IMR-90 (cell line): ENCODE measurements around the gene SRSF4. TPM values are rescaled to one million over a fixed set of nuclear protein-coding genes. Genes with fewer than 3 reads are reported as not detected.
"Not testable (repeated sequence)": the region's sequence is repeated elsewhere in the genome, so short reads cannot be mapped to it uniquely, and the experiment has no call there.

ENCODE experiments used
- ATAC-seq: fragments of 200-7000 bp; cut with Tn5 transposase; 2 replicates; pipeline ENCODE4 v1.9.1; 2020; ENCODE audit warnings: low read depth, mild to moderate bottlenecking, moderate library complexity
- BruUV-seq: library from RNA; stranded (reverse); fragments of 400-500 nt; replicated peaks from 2 replicates; lab custom pipeline; 2021; lab: Mats Ljungman, UMichigan
- CTCF ChIA-PET: fragments of 300-600 bp; formaldehyde crosslinking; extraction: SDS; loops from one replicate; lab custom pipeline; 2021; ENCODE audit warnings: antibody characterized with exemption; lab: Yijun Ruan, JAX
- POLR2A ChIA-PET: fragments of 300-600 bp; sonication (Branson Sonifier 250); formaldehyde crosslinking; loops from one replicate; lab custom pipeline; 2022; ENCODE audit warnings: antibody characterized with exemption; ENCODE audit not compliant: unreplicated experiment; lab: Charles Lee
- DNase-seq: peaks from one replicate; pipeline ENCODE4 v3.0.0; 2013
- H2AFZ ChIP-seq: replicated peaks from 2 replicates; pipeline ENCODE3; 2013; ENCODE audit warnings: low read length, mild to moderate bottlenecking; ENCODE audit not compliant: poor library complexity
- H2AK5ac ChIP-seq: 2 replicates; pipeline ENCODE4 v1.6.1; 2013; ENCODE audit warnings: low read depth, low read length, inconsistent platforms
- H2AK9ac ChIP-seq: replicated peaks from 2 replicates; pipeline ENCODE3; 2013; ENCODE audit warnings: mild to moderate bottlenecking, low read depth, low read length, moderate library complexity; ENCODE audit not compliant: poor library complexity
- H2BK120ac ChIP-seq: 2 replicates; pipeline ENCODE4 v1.6.1; 2013; ENCODE audit warnings: low read depth, low read length, inconsistent platforms
- H2BK15ac ChIP-seq: 3 replicates; pipeline ENCODE4 v1.6.1; 2013; ENCODE audit warnings: low read depth, low read length, inconsistent platforms
- H2BK20ac ChIP-seq: 2 replicates; pipeline ENCODE4 v1.6.1; 2013; ENCODE audit warnings: low read depth, mild to moderate bottlenecking, inconsistent platforms, low read length, moderate library complexity
- H2BK5ac ChIP-seq: 2 replicates; pipeline ENCODE4 v1.6.1; 2013; ENCODE audit warnings: mild to moderate bottlenecking, low read depth, low read length, inconsistent platforms; ENCODE audit not compliant: poor library complexity, severe bottlenecking
- H3K14ac ChIP-seq: replicated peaks from 2 replicates; pipeline ENCODE4 v1.6.1; 2013; ENCODE audit warnings: low read depth, low read length, inconsistent platforms
- H3K18ac ChIP-seq: 2 replicates; pipeline ENCODE4 v1.6.1; 2013; ENCODE audit warnings: low read depth, low read length, control low read depth
- H3K23ac ChIP-seq: 2 replicates; pipeline ENCODE4 v1.6.1; 2013; ENCODE audit warnings: low read depth, low read length, inconsistent platforms
- H3K27ac ChIP-seq: 2 replicates; pipeline ENCODE4 v1.5.1; 2013; ENCODE audit warnings: mild to moderate bottlenecking, control low read depth, low read length; ENCODE audit not compliant: insufficient read depth
- H3K27me3 ChIP-seq: 2 replicates; pipeline ENCODE4 v1.6.1; 2013; ENCODE audit warnings: low read length; ENCODE audit not compliant: control insufficient read depth, insufficient read depth
- H3K36me3 ChIP-seq: 2 replicates; pipeline ENCODE4 v1.6.1; 2013; ENCODE audit warnings: low read length, mixed read lengths; ENCODE audit not compliant: control insufficient read depth, insufficient read depth
- H3K4ac ChIP-seq: 2 replicates; pipeline ENCODE4 v1.6.1; 2013; ENCODE audit warnings: low read depth, low read length, inconsistent platforms
- H3K4me1 ChIP-seq: 2 replicates; pipeline ENCODE4 v1.6.1; 2013; ENCODE audit warnings: low read length, mixed read lengths; ENCODE audit not compliant: control insufficient read depth, insufficient read depth
- H3K4me2 ChIP-seq: 2 replicates; pipeline ENCODE4 v1.6.1; 2013; ENCODE audit warnings: low read depth, mild to moderate bottlenecking, control low read depth, low read length, moderate library complexity
- H3K4me3 ChIP-seq: 2 replicates; pipeline ENCODE4 v1.5.1; 2013; ENCODE audit warnings: low read depth, mild to moderate bottlenecking, control low read depth, low read length, moderate library complexity; ENCODE audit not compliant: insufficient read depth
- H3K56ac ChIP-seq: 2 replicates; pipeline ENCODE4 v1.6.1; 2013; ENCODE audit warnings: low read length, inconsistent platforms; ENCODE audit not compliant: insufficient read depth; ENCODE audit errors: extremely low read depth
- H3K79me1 ChIP-seq, 2 experiments: 2 replicates each; pipeline ENCODE4 v1.6.1; 2013; ENCODE audit warnings: low read length in 2 of 2, inconsistent platforms in 1 of 2, low read depth in 1 of 2
- H3K9ac ChIP-seq: 2 replicates; pipeline ENCODE4 v1.6.1; 2013; ENCODE audit warnings: low read depth, low read length, control low read depth
- H3K9me1 ChIP-seq: 2 replicates; pipeline ENCODE4 v1.6.1; 2013; ENCODE audit warnings: low read length, inconsistent platforms; ENCODE audit not compliant: insufficient read depth
- H3K9me3 ChIP-seq: 2 replicates; pipeline ENCODE4 v1.6.1; 2013; ENCODE audit warnings: low read length; ENCODE audit not compliant: control insufficient read depth, insufficient read depth
- H4K20me1 ChIP-seq: 2 replicates; pipeline ENCODE4 v1.6.1; 2013; ENCODE audit warnings: low read length, inconsistent platforms; ENCODE audit not compliant: insufficient read depth
- H4K5ac ChIP-seq: 2 replicates; pipeline ENCODE4 v1.6.1; 2013; ENCODE audit warnings: mild to moderate bottlenecking, low read depth, low read length, control low read depth
- H4K8ac ChIP-seq, 2 experiments: 2 replicates each; pipeline ENCODE4 v1.6.1; 2013; ENCODE audit warnings: low read depth in 2 of 2, low read length in 2 of 2, control low read depth in 1 of 2, inconsistent platforms in 1 of 2
- H4K91ac ChIP-seq: 2 replicates; pipeline ENCODE4 v1.6.1; 2013; ENCODE audit warnings: low read depth, low read length, inconsistent platforms; ENCODE audit not compliant: insufficient read depth
- WGBS, 2 experiments: methylation state at CpG; one replicate each; pipeline versions ENCODE4 v1.1.5 to v1.1.7; 2013; ENCODE audit warnings: missing lambda C conversion rate in 2 of 2; ENCODE audit not compliant: insufficient read length in 1 of 2; ENCODE audit errors: extremely low coverage in 2 of 2; 5-methylcytosine and 5-hydroxymethylcytosine counted together
- dilution Hi-C: fragments of 300-500 bp; cut with HindIII; formaldehyde crosslinking; loops from one replicate; pipeline ENCODE4 v1.14.3; 2018; ENCODE audit warnings: low sequenced_read_pairs; ENCODE audit not compliant: unreplicated experiment
- in situ Hi-C: fragments of 300-500 bp; cut with MboI; formaldehyde crosslinking; loops from 3 replicates; pipeline ENCODE4 v1.14.3; 2019; ENCODE audit warnings: low sequenced_read_pairs, inconsistent platforms, mixed read lengths
- intact Hi-C: fragments of 100-400 bp; cut with micrococcal nuclease; formaldehyde crosslinking; loops from 2 replicates; pipeline ENCODE4 v1.10.0; 2022
- polyA plus RNA-seq, 3 experiments: library from polyadenylated mRNA; depleted of rRNA; stranded (reverse); fragments of >200 nt; gene quantifications; 2 replicates each; pipeline ENCODE4 v1.2.3, GENCODE V29; 2012; ENCODE audit warnings: low replicate concordance in 1 of 3
- total RNA-seq: library from RNA; depleted of rRNA; stranded (reverse); fragments of >200 nt; gene quantifications from 2 replicates; pipeline ENCODE4 v1.2.3, GENCODE V29; 2012

Gene SRSF4
- total and polyA plus RNA-seq, 2 of the 4 experiments (the other 2 are of a cell fraction), result 20.8 to 48.5 TPM

- intact Hi-C loops, H3K27me3 ChIP-seq, H2AK5ac ChIP-seq, H3K79me1 ChIP-seq, H3K56ac ChIP-seq, ATAC-seq, H3K14ac ChIP-seq, dilution Hi-C loops, H3K9me1 ChIP-seq, H2BK20ac ChIP-seq, H4K91ac ChIP-seq, H3K36me3 ChIP-seq, H3K4me2 ChIP-seq, H4K8ac ChIP-seq, H4K20me1 ChIP-seq, H3K18ac ChIP-seq, POLR2A ChIA-PET, H3K9ac ChIP-seq, DNase-seq, H2BK5ac ChIP-seq, H3K4ac ChIP-seq, H2BK15ac ChIP-seq, H3K27ac ChIP-seq, H4K5ac ChIP-seq, BruUV-seq, H2BK120ac ChIP-seq, H3K9me3 ChIP-seq, H3K23ac ChIP-seq, H3K4me3 ChIP-seq, H3K4me1 ChIP-seq, H2AFZ ChIP-seq, CTCF ChIA-PET, in situ Hi-C loops, H2AK9ac ChIP-seq: not testable (repeated sequence)
- no CpG with 5 or more reads among the region's 29 CpGs for WGBS, 2 experiments
Observed at GRCh38 chr1:29131056-29131455, 50.6 kb downstream of the SRSF4 start.
